ENCODE measurements around the gene PCCB. TPM values are rescaled to one million over a fixed set of nuclear protein-coding genes. Genes with fewer than 3 reads are reported as not detected.
"Not testable (repeated sequence)": the region's sequence is repeated elsewhere in the genome, so short reads cannot be mapped to it uniquely, and the experiment has no call there.

PCCB gene
- total and polyA plus RNA-seq, 2 donors from 2014 or later, result 37.1 to 90.0 TPM

GRCh38 chr3:136332302-136332701 lies 82.2 kb downstream of the PCCB start:
- no peaks in the 10 kb centered on the region for H3K9me3 ChIP-seq (ENCODE audit: control insufficient read depth in 2 of 3, insufficient read depth in 1 of 3, low read length in 3 of 3)
- DNase-seq (no peak), FAIRE-seq (no peak)
- no peak overlapping the region for H3K9ac ChIP-seq (ENCODE audit: low read length in 3 of 3)
- no peaks in the 10 kb centered on the region for H3K27me3 ChIP-seq (ENCODE audit: control insufficient read depth, insufficient read depth, low read length)
- intact Hi-C loops (cut with DNase I), result no loop called here
- H3K4me3 ChIP-seq (ENCODE audit: low read length in 3 of 3), result no peak overlapping the region
- H3K36me3 ChIP-seq (ENCODE audit: control insufficient read depth in 2 of 3, insufficient read depth in 3 of 3, low read length in 3 of 3), result peaks cover 9 to 23% (median 11%) of the 10 kb centered on the region in 3 donors
- H3K4me1 ChIP-seq (ENCODE audit: control insufficient read depth in 2 of 3, insufficient read depth in 2 of 3, low read depth in 1 of 3, low read length in 3 of 3), result no peaks in the 10 kb centered on the region
- no peak overlapping the region for H3K27ac ChIP-seq (ENCODE audit: low read depth in 2 of 2, low read length in 2 of 2)
- TF ChIP-seq CTCF (IDR thresholded peaks at IDR 0.05; ENCODE audit: borderline replicate concordance, extremely low read depth, insufficient read depth), result no peak

- no peak for FAIRE-seq
Measured at GRCh38 chr3:136332776-136333175, 82.6 kb downstream of the PCCB start.

GRCh38 chr3:136334209-136334608 lies 84.1 kb downstream of the PCCB start:
- intact Hi-C loops (cut with DNase I), result no loop called here
- Histone ChIP-seq H3K4me1 (ENCODE audit: control insufficient read depth in 2 of 3, insufficient read depth in 2 of 3, low read depth in 1 of 3, low read length in 3 of 3) (no peaks in the 10 kb centered on the region), H3K9ac (ENCODE audit: low read length in 3 of 3) (no peak overlapping the region), H3K27me3 (ENCODE audit: control insufficient read depth, insufficient read depth, low read length) (no peaks in the 10 kb centered on the region), H3K4me3 (ENCODE audit: low read length in 3 of 3) (no peak overlapping the region), H3K36me3 (ENCODE audit: control insufficient read depth in 2 of 3, insufficient read depth in 3 of 3, low read length in 3 of 3) (peaks cover 4 to 13% (median 8%) of the 10 kb centered on the region in 3 donors), H3K9me3 (ENCODE audit: control insufficient read depth in 2 of 3, insufficient read depth in 1 of 3, low read length in 3 of 3) (no peaks in the 10 kb centered on the region), H3K27ac (ENCODE audit: low read depth in 2 of 2, low read length in 2 of 2) (no peak overlapping the region)
- DNase-seq (no peak), FAIRE-seq (no peak)
- TF ChIP-seq CTCF (IDR thresholded peaks at IDR 0.05; ENCODE audit: borderline replicate concordance, extremely low read depth, insufficient read depth), result no peak

More at GRCh38 chr3:136332776-136333175, 82.6 kb downstream of the PCCB start:
- no peaks in the 10 kb centered on the region for H3K9me3 ChIP-seq (ENCODE audit: control insufficient read depth in 2 of 3, insufficient read depth in 1 of 3, low read length in 3 of 3)
- no peak for TF ChIP-seq CTCF (IDR thresholded peaks at IDR 0.05; ENCODE audit: borderline replicate concordance, extremely low read depth, insufficient read depth)
- intact Hi-C loops (cut with DNase I), result no loop called here
- peaks cover 9 to 21% (median 11%) of the 10 kb centered on the region in 3 donors for H3K36me3 ChIP-seq (ENCODE audit: control insufficient read depth in 2 of 3, insufficient read depth in 3 of 3, low read length in 3 of 3)
- H3K27ac ChIP-seq (ENCODE audit: low read depth in 2 of 2, low read length in 2 of 2), result no peak overlapping the region
- no peak for DNase-seq
- no peaks in the 10 kb centered on the region for H3K27me3 ChIP-seq (ENCODE audit: control insufficient read depth, insufficient read depth, low read length)
- H3K4me3 ChIP-seq (ENCODE audit: low read length in 3 of 3), result no peak overlapping the region
- no peak overlapping the region for H3K9ac ChIP-seq (ENCODE audit: low read length in 3 of 3)
- H3K4me1 ChIP-seq (ENCODE audit: control insufficient read depth in 2 of 3, insufficient read depth in 2 of 3, low read depth in 1 of 3, low read length in 3 of 3), result no peaks in the 10 kb centered on the region

- intact Hi-C loops (cut with DNase I); H3K9me3 ChIP-seq (ENCODE audit: control insufficient read depth in 2 of 3, insufficient read depth in 1 of 3, low read length in 3 of 3); H3K27me3 ChIP-seq (ENCODE audit: control insufficient read depth, insufficient read depth, low read length); H3K4me3 ChIP-seq (ENCODE audit: low read length in 3 of 3); FAIRE-seq; H3K4me1 ChIP-seq (ENCODE audit: control insufficient read depth in 2 of 3, insufficient read depth in 2 of 3, low read depth in 1 of 3, low read length in 3 of 3); DNase-seq; H3K9ac ChIP-seq (ENCODE audit: low read length in 3 of 3); H3K27ac ChIP-seq (ENCODE audit: low read depth in 2 of 2, low read length in 2 of 2): not testable (repeated sequence)
- peaks cover 4 to 10% (median 8%) of the 10 kb centered on the region in 3 donors for H3K36me3 ChIP-seq (ENCODE audit: control insufficient read depth in 2 of 3, insufficient read depth in 3 of 3, low read length in 3 of 3)
Measured at GRCh38 chr3:136334726-136335125, 84.6 kb downstream of the PCCB start.
